Loucy (cell line): ENCODE measurements around the gene DAGLB.

Source experiments
- EZH2phosphoT487 ChIP-seq: fragments of 200-600 bp; IDR thresholded peaks from 2 replicates; pipeline ENCODE4 v1.6.1; 2018; ENCODE audit warnings: antibody characterized with exemption, mild to moderate bottlenecking, moderate library complexity, borderline replicate concordance
- TF ChIP-seq, protein P1 (sequence below): fragments of 200-600 bp; sonication (generic); conservative IDR thresholded peaks from 2 replicates; pipeline ENCODE4 v1.5.1; 2014; ENCODE audit warnings: mild to moderate bottlenecking, antibody characterized with exemption, low read length

DNA sequence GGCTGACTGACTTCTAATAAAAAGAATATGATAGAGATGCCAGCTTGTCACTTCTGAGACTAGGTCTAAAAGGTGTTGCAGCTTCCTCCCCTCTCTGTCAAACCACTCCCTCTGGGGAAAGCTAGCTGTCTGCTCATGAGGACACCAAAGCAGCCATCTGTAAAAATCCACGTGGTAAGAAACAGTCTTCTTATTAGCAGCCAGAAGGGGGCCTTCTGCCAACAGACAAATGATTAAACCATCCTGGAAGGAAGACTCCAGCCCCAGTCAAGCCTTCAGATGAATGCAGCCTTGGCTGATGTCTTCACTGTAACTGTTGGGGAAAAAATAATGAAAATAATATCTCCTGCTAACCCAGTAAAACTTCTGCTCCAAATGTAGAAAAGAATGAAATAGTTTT, 41.9 kb upstream of the DAGLB start:
- TF ChIP-seq EZH2phosphoT487: no peak
- TF ChIP-seq, protein P1, sequence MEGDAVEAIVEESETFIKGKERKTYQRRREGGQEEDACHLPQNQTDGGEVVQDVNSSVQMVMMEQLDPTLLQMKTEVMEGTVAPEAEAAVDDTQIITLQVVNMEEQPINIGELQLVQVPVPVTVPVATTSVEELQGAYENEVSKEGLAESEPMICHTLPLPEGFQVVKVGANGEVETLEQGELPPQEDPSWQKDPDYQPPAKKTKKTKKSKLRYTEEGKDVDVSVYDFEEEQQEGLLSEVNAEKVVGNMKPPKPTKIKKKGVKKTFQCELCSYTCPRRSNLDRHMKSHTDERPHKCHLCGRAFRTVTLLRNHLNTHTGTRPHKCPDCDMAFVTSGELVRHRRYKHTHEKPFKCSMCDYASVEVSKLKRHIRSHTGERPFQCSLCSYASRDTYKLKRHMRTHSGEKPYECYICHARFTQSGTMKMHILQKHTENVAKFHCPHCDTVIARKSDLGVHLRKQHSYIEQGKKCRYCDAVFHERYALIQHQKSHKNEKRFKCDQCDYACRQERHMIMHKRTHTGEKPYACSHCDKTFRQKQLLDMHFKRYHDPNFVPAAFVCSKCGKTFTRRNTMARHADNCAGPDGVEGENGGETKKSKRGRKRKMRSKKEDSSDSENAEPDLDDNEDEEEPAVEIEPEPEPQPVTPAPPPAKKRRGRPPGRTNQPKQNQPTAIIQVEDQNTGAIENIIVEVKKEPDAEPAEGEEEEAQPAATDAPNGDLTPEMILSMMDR: peak; percentile 18; the same call in 1 of the 2 replicates
